ENCODE results near the gene SURF2.

The SURF2 gene

DNA sequence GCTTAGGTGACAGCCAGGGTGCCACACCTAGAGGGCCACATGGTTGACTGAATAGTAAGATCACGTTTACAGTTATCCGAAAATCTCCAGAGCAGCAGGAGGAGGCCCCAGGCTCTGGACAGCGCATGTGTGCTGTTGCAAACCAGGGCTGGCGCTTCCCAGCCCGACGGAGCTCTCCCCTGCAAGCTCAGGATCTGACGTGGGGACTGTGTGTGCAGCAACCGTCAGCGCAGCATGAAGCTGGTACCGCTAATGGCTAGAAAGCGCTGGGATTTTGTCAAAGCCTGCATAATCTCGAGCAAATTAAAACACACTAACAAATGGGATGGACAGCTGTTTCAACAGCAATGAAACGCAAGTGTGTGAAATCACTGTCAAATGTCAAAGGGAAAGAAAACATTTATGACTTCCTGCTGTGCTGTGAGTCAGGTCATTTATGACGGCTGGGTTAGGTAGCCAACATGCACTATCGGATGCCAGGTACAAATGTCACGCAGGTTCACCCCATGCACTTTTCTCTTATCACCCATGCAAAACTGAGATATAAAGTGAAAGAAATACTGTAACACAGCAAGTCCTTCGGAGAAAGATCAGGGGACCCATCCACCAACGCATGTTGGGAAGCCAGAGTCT, 12.0 kb downstream of the SURF2 start:
- TF ChIP-seq, protein P1, sequence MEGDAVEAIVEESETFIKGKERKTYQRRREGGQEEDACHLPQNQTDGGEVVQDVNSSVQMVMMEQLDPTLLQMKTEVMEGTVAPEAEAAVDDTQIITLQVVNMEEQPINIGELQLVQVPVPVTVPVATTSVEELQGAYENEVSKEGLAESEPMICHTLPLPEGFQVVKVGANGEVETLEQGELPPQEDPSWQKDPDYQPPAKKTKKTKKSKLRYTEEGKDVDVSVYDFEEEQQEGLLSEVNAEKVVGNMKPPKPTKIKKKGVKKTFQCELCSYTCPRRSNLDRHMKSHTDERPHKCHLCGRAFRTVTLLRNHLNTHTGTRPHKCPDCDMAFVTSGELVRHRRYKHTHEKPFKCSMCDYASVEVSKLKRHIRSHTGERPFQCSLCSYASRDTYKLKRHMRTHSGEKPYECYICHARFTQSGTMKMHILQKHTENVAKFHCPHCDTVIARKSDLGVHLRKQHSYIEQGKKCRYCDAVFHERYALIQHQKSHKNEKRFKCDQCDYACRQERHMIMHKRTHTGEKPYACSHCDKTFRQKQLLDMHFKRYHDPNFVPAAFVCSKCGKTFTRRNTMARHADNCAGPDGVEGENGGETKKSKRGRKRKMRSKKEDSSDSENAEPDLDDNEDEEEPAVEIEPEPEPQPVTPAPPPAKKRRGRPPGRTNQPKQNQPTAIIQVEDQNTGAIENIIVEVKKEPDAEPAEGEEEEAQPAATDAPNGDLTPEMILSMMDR (conservative IDR thresholded peaks at IDR 0.05), result no peak
- peak overlapping the region; percentile 98 for H3K27ac ChIP-seq

GRCh38 chr9:133369422-133369821, 13.1 kb downstream of the SURF2 start:
- TF ChIP-seq, protein P1 (conservative IDR thresholded peaks at IDR 0.05), result no peak
- H3K27ac ChIP-seq, result peak overlapping the region; percentile 98

DNA sequence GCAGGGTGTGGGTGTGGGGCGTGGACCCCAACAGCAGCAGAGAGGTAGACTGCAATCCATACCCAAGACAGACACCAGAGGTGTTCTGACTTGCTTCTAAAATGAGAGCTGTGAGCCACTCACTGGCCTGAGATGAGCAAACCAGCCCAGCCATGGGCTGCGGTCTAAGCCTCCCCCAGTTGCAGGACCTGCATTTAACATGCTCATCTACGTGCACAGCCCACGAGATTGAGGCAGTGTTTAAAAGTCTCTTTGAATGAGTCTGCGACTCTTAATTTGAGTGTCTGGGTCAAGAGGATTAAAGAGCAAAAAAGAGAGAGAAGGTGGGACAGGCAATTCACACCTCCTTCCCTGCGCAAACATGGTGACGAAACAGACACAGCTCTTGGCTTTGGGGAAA, 13.6 kb downstream of the SURF2 start:
- TF ChIP-seq, protein P1 (conservative IDR thresholded peaks at IDR 0.05), result no peak
- peak overlapping the region; percentile 98 for H3K27ac ChIP-seq

GRCh38 chr9:133370685-133371084, 14.3 kb downstream of the SURF2 start:
- TF ChIP-seq, protein P1 (conservative IDR thresholded peaks at IDR 0.05), result no peak
- peak overlapping the region; percentile 98 for H3K27ac ChIP-seq

DNA sequence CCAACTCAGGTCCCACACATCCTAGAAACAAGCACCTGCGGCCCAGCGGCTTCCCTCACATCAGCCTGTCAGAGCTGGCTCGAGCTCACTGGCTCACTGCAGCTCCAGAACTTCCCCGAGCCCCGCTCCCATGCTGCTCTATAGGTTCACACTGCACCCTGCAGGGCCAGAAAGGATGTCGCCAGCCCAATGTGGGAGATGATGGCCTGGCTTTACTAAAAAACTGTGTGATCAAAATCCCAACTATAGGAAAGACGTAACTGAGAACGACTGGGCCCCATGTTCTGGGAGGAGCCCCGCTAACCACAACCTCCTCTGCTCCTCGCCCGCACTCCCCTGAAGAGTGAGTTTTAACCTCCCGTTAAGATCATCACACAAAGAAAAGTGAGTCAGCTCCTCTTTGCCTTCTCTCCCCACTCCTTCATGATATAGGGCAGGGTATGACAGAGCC, 14.9 kb downstream of the SURF2 start:
- TF ChIP-seq, protein P1 (conservative IDR thresholded peaks at IDR 0.05), result no peak
- peak overlapping the region; percentile 98 for H3K27ac ChIP-seq

- peak overlapping the region; percentile 98 for H3K27ac ChIP-seq
- TF ChIP-seq, protein P1 (conservative IDR thresholded peaks at IDR 0.05), result no peak
Observed at GRCh38 chr9:133372144-133372543, 15.8 kb downstream of the SURF2 start.

DNA sequence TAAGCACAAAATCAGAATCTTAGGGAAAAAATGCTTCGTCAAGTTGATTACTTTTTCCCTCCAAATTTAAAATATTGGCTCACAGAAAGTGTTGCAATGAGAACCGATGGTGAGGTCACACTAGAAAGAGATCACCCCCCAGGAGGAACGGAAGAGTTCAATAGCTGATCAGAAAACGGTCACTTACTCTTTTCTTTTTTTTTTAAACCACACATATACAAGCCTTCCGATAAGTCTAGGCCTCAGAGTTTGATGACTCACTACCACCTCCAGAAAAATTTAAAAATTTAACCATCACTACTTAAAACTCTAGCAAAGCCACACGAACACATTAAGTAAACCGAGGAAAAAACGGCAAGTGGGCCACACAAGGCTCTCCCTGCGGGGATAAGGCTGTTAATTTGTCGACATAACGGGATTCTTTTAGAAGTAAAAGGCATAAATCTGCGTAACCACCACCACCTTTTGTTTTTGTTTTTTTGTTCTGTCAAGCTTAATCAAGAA, 18.3 kb downstream of the SURF2 start:
- TF ChIP-seq, protein P1 (conservative IDR thresholded peaks at IDR 0.05), result no peak
- peak overlapping the region; percentile 98 for H3K27ac ChIP-seq

Measured in VCaP (cell line).